CD4-positive, CD25-positive, alpha-beta regulatory T cell (primary cell): Measurements from ENCODE around the gene TALDO1. TPM values are rescaled to one million over a fixed set of nuclear protein-coding genes. Genes with fewer than 3 reads are reported as not detected.
A peak's percentile ranks its signal among the peaks of the same experiment; 100 is the strongest.

Source experiments
- ATAC-seq, 2 donors: fragments of 150-1000 bp; cut with Tn5 transposase; one replicate each; pipeline ENCODE4 v1.10.0; 2021; ENCODE audit warnings: low read depth in 2 of 2, moderate number of reproducible peaks in 2 of 2, moderate library complexity in 1 of 2
- DNase-seq, 3 donors: peaks; one replicate each; pipeline versions ENCODE4 v3.0.0 to v3.0.0-alpha.2; 2012 to 2022; ENCODE audit warnings: mixed read lengths in 1 of 3
- H3K27ac ChIP-seq: one replicate; pipeline ENCODE4 v1.7.0; 2013; ENCODE audit warnings: mild to moderate bottlenecking, low read length; ENCODE audit not compliant: insufficient read depth, poor library complexity, severe bottlenecking
- H3K27me3 ChIP-seq: one replicate; pipeline ENCODE4 v1.7.0; 2013; ENCODE audit warnings: low read length; ENCODE audit not compliant: control insufficient read depth, insufficient read depth
- H3K36me3 ChIP-seq: one replicate; pipeline ENCODE4 v1.7.0; 2013; ENCODE audit warnings: mild to moderate bottlenecking, low read length, moderate library complexity; ENCODE audit not compliant: control insufficient read depth, insufficient read depth
- H3K4me1 ChIP-seq: 2 replicates; pipeline ENCODE4 v1.7.0; 2013; ENCODE audit warnings: mild to moderate bottlenecking, low read length; ENCODE audit not compliant: insufficient read depth, control insufficient read depth, poor library complexity, severe bottlenecking
- H3K4me3 ChIP-seq: one replicate; pipeline ENCODE4 v1.7.0; 2013; ENCODE audit warnings: low read depth, mild to moderate bottlenecking, low read length, moderate library complexity
- H3K9me3 ChIP-seq, 2 experiments: 1 replicate in 1 of 2; 2 replicates in 1 of 2; pipeline ENCODE4 v1.7.0; 2013; ENCODE audit warnings: low read length in 2 of 2, mild to moderate bottlenecking in 1 of 2, moderate library complexity in 1 of 2; ENCODE audit not compliant: control insufficient read depth in 2 of 2
- H3K27ac Mint-ChIP-seq, 3 donors: one replicate each; pipeline ENCODE4 v1.8.0; 2020 to 2022; ENCODE audit warnings: mild to moderate bottlenecking in 3 of 3, mixed read lengths in 3 of 3, moderate library complexity in 2 of 3
- H3K27me3 Mint-ChIP-seq: one replicate; pipeline ENCODE4 v1.8.0; 2022; ENCODE audit warnings: mild to moderate bottlenecking, mixed read lengths
- H3K36me3 Mint-ChIP-seq: one replicate; pipeline ENCODE4 v1.8.0; 2020; ENCODE audit warnings: mixed read lengths
- H3K4me1 Mint-ChIP-seq, 4 donors: one replicate each; pipeline ENCODE4 v1.8.0; 2020 to 2022; ENCODE audit warnings: mixed read lengths in 4 of 4, mild to moderate bottlenecking in 1 of 4
- H3K4me3 Mint-ChIP-seq, 4 donors: one replicate each; pipeline ENCODE4 v1.8.0; 2020 to 2022; ENCODE audit warnings: mild to moderate bottlenecking in 4 of 4, mixed read lengths in 4 of 4, moderate library complexity in 3 of 4
- H3K9me3 Mint-ChIP-seq, 7 donors: one replicate each; pipeline ENCODE4 v1.8.0; 2020 to 2022; ENCODE audit warnings: mixed read lengths in 7 of 7, mild to moderate bottlenecking in 3 of 7, moderate library complexity in 2 of 7
- polyA plus RNA-seq, 4 donors: library from polyadenylated mRNA; unstranded; fragments of 300-500 nt; fragmentation: Illumina TruSeq; gene quantifications; one replicate each; pipeline ENCODE4 v1.2.3, GENCODE V29; 2021
- total RNA-seq: library from RNA; stranded (reverse); gene quantifications from one replicate; pipeline ENCODE4 v1.2.3, GENCODE V29; 2022

The TALDO1 gene
- total and polyA plus RNA-seq, 5 donors from 2014 or later = 68.3 to 274 (median 228) TPM

DNA sequence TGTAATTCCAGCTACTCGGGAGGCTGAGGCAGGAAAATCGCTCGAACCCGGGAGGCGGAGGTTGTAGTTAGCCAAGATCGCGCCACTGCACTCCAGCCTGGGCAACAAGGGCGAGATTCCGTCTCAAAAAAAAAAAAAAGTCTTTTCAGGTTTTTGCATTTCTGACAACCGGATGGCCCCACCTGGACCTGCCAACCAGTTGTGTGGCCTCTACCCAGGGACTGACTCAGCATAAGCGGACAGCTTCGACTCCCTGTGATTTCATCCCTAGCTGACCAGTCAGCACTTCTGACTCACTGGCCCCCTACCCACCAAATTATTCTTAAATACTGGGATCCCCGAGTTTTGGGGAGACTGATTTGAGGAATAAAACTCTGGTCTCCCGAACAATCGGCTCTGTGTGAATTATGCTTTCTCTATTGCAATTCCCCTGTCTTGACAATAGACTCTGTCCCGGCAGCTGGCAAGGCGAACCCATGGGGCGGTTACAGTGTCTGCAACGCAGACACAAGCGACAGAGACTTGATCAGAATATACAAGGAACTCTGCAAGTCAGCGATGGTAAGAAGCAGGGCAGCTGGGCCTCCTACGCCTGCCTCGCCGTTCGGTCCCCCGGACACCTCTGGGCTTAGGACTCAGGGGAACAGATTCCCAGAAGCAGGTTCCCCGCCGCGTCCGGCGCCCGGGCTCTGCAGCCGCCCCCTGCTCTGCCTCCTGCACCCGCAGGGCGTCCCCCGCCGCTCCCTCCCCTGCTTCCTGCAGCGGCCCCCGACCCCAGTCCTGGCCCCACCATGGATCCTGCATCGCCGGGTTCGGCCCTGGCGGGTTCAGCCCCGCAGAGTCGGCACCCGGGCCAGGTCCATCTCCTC lies 741 bp upstream of the TALDO1 start:
- Mint-ChIP-seq H3K4me3 (peak overlapping the region; percentile 85 to 92 (median 88)), H3K9me3 (no peaks in the 10 kb centered on the region), H3K27me3 (peaks cover 4% of the 10 kb centered on the region), H3K36me3 (no peaks in the 10 kb centered on the region), H3K27ac (peak overlapping the region in 2 of 3 donors; percentile 55 to 89), H3K4me1 (peaks cover 9 to 27% (median 19%) of the 10 kb centered on the region in 4 donors)
- ATAC-seq (peak; percentile 44 to 49), DNase-seq (peak in 2 of 3 donors; percentile 34 to 64)
- H3K4me1 ChIP-seq = peaks cover 32% of the 10 kb centered on the region
- H3K9me3 ChIP-seq = no peaks in the 10 kb centered on the region
- H3K27me3 ChIP-seq = no peaks in the 10 kb centered on the region
- peak overlapping the region; percentile 58 for H3K4me3 ChIP-seq
- peak overlapping the region; percentile 68 for H3K27ac ChIP-seq
- H3K36me3 ChIP-seq = no peaks in the 10 kb centered on the region

DNA sequence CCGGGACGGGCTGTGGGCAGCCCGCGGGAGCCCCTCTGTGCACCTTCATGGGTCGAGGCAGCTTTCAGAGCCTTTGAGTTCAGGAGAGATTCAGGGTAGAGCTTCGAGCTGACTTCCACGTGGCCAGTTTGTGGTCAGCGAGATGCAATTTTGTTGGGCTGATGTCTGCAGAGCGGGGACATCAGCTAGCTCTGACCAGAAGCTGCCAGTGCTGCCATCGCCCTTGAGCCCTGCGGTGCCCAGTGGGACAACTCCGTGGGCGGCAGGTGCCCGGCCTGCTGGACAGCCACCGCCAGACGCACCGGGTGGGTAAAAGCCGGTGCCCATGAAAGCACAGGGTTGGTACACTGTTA lies 719 bp downstream of the TALDO1 start:
- H3K27me3 Mint-ChIP-seq = peaks cover 4% of the 10 kb centered on the region

DNA sequence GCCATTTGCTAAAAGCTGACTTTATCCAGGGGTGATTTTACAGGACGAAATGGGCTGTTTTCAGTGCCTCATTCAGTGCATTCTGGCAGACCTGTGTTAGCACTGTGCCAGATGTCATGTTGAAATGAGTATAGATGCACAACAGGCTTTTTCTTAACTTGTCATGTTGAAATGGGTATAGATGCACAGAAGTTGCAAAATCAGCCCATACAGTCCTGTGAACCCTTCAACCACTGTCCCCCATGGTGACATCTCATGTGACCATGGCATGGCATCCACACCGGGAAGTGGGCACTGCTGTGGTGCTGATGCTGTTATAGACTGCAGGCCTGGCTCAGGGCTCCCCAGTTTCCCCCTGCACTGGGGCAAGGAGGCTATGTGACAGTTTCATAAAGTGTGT lies 2.5 kb downstream of the TALDO1 start:
- H3K36me3 Mint-ChIP-seq = no peaks in the 10 kb centered on the region
- H3K9me3 Mint-ChIP-seq = no peaks in the 10 kb centered on the region
- H3K4me3 ChIP-seq = no peak overlapping the region
- ATAC-seq (no peak), DNase-seq (no peak)
- H3K4me1 Mint-ChIP-seq = peaks cover 9 to 32% (median 22%) of the 10 kb centered on the region in 4 donors
- H3K27me3 ChIP-seq = no peaks in the 10 kb centered on the region
- no peak overlapping the region for H3K27ac Mint-ChIP-seq
- no peak overlapping the region for H3K27ac ChIP-seq
- no peaks in the 10 kb centered on the region for H3K9me3 ChIP-seq
- peaks cover 4% of the 10 kb centered on the region for H3K27me3 Mint-ChIP-seq
- peak overlapping the region; percentile 24 to 91 (median 59) for H3K4me3 Mint-ChIP-seq
- peaks cover 32% of the 10 kb centered on the region for H3K4me1 ChIP-seq
- H3K36me3 ChIP-seq = peaks cover 7% of the 10 kb centered on the region

More for the DNA sequence above, 719 bp downstream of the TALDO1 start:
- Histone ChIP-seq H3K36me3 (peaks cover 7% of the 10 kb centered on the region), H3K9me3 (no peaks in the 10 kb centered on the region), H3K4me1 (peaks cover 32% of the 10 kb centered on the region), H3K27me3 (no peaks in the 10 kb centered on the region), H3K4me3 (peak overlapping the region; percentile 79), H3K27ac (peak overlapping the region; percentile 68)
- no peaks in the 10 kb centered on the region for H3K9me3 Mint-ChIP-seq
- H3K27ac Mint-ChIP-seq = peak overlapping the region in 2 of 3 donors; percentile 83 to 93
- no peak for ATAC-seq
- no peaks in the 10 kb centered on the region for H3K36me3 Mint-ChIP-seq
- peak overlapping the region; percentile 86 to 95 (median 90) for H3K4me3 Mint-ChIP-seq
- DNase-seq = no peak
- peaks cover 9 to 32% (median 22%) of the 10 kb centered on the region in 4 donors for H3K4me1 Mint-ChIP-seq

DNA sequence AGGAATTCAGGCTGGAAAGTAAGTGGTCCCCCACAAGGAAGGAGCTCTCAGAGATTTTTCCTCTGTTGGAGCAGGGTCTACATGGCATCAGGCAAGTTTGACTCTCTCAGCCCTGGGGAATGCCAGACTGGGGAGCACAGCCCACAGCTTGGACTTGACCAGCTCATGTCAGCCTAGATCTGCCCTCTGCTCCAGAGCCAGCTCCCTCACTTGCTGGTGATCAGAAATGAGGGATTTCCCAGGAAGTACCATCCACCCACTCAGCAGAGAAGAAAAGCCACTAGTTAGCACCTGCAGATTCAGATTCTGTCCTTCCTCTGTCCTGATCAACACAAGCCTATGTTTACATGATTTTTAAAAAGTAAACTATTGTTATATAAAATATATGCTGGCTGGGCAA lies 13.0 kb downstream of the TALDO1 start:
- Histone ChIP-seq H3K4me3 (no peak overlapping the region), H3K27me3 (no peaks in the 10 kb centered on the region), H3K9me3 (no peaks in the 10 kb centered on the region), H3K27ac (no peak overlapping the region), H3K4me1 (no peaks in the 10 kb centered on the region), H3K36me3 (peaks cover 61% of the 10 kb centered on the region)
- Mint-ChIP-seq H3K27ac (no peak overlapping the region), H3K27me3 (no peaks in the 10 kb centered on the region), H3K9me3 (no peaks in the 10 kb centered on the region), H3K36me3 (peaks cover 7% of the 10 kb centered on the region), H3K4me1 (no peaks in the 10 kb centered on the region), H3K4me3 (no peak overlapping the region)
- DNase-seq = no peak
- ATAC-seq = no peak

DNA sequence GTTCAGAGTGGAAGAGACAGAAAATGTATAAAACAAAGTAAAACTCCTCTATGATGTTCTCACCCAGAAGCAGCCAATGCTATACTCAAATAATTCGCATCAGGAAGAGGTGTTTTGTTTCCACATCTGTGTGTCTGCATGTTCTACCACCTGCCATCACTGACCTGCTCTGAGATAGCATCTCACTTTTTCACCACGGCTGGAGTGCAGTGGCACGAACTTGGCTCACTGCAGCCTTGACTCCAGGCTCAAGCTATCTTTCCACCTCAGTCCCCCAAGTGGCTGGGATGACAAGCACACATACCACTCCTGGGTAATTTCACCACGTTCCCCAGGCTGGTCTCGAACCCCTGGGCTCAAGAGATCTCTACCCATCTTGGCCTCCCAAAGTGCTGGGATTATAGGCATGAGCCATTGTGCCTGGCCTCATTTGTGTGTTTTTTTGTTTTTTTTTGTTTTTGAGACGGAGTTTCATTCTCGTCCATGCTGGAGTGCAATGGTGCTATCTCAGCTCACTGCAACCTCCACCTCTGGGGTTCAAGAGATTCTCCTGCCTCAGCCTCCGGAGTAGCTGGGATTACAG lies 14.4 kb downstream of the TALDO1 start:
- no peaks in the 10 kb centered on the region for H3K4me1 Mint-ChIP-seq
- DNase-seq (no peak), ATAC-seq (no peak)
- H3K4me1 ChIP-seq = no peaks in the 10 kb centered on the region
- no peak overlapping the region for H3K4me3 Mint-ChIP-seq
- H3K27ac ChIP-seq = no peak overlapping the region
- H3K4me3 ChIP-seq = no peak overlapping the region
- peak overlapping the region in 1 of 3 donors; percentile 5 for H3K27ac Mint-ChIP-seq
- no peaks in the 10 kb centered on the region for H3K9me3 ChIP-seq
- H3K27me3 Mint-ChIP-seq = no peaks in the 10 kb centered on the region
- H3K9me3 Mint-ChIP-seq = no peaks in the 10 kb centered on the region
- peaks cover 51% of the 10 kb centered on the region for H3K36me3 ChIP-seq
- peaks cover 7% of the 10 kb centered on the region for H3K36me3 Mint-ChIP-seq
- H3K27me3 ChIP-seq = no peaks in the 10 kb centered on the region

DNA sequence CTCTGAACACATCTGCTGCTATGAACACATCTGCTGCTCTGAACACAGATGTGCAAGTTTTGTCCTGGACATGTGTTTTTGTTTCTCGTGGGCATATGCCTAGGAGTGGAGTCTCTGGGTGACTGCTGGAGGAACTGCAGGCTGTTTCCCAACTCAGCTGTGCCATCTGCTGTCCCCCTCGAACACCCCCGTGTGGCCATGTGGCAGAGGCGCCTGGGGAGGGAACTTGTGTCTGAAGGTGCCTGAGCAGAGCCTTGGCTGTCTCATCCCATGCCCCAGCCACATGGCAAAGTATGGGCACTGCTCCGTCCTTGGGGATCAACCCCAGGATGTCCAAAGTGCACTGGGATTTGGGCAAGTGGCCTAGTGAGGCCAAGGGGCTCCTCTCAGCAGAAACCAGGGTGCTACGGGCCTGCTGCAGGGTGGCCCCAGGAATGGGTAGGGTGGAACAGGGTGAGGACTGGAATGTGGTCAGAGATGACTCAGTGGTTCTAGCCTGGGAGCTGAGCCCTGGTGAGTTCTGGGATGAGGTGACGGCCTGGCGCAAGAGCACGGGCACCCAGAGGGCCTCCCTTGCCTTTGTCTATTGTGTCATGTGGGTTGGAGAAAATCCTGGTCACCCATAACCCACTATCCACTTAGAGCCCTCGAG lies 15.3 kb downstream of the TALDO1 start:
- Histone ChIP-seq H3K27me3 (no peaks in the 10 kb centered on the region), H3K4me3 (no peak overlapping the region), H3K36me3 (peaks cover 45% of the 10 kb centered on the region), H3K4me1 (no peaks in the 10 kb centered on the region), H3K9me3 (no peaks in the 10 kb centered on the region), H3K27ac (no peak overlapping the region)
- DNase-seq = peak in 1 of 3 donors; percentile 44
- H3K4me3 Mint-ChIP-seq = no peak overlapping the region
- H3K27me3 Mint-ChIP-seq = no peaks in the 10 kb centered on the region
- no peaks in the 10 kb centered on the region for H3K9me3 Mint-ChIP-seq
- H3K27ac Mint-ChIP-seq = no peak overlapping the region
- ATAC-seq = no peak
- no peaks in the 10 kb centered on the region for H3K4me1 Mint-ChIP-seq
- peaks cover 4% of the 10 kb centered on the region for H3K36me3 Mint-ChIP-seq

DNA sequence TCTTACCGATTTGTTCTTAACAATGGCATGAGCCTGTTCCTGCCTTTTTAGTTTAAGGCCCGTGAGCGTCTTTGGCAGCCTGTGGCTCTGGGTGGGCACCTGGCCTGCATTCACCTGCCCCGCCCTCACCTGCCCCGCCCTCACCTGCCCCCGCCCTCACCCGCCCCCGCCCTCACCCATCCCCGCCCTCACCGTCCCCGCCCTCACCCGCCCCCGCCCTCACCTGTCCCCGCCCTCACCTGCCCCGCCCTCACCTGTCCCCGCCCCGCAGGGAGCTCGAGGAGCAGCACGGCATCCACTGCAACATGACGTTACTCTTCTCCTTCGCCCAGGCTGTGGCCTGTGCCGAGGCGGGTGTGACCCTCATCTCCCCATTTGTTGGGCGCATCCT lies 15.8 kb downstream of the TALDO1 start:
- H3K36me3 ChIP-seq = peaks cover 45% of the 10 kb centered on the region
- DNase-seq = no peak

More for the DNA sequence above, 15.8 kb downstream of the TALDO1 start:
- Mint-ChIP-seq H3K9me3 (no peaks in the 10 kb centered on the region), H3K27me3 (no peaks in the 10 kb centered on the region), H3K36me3 (peaks cover 4% of the 10 kb centered on the region), H3K27ac (no peak overlapping the region), H3K4me1 (no peaks in the 10 kb centered on the region), H3K4me3 (no peak overlapping the region)
- no peaks in the 10 kb centered on the region for H3K27me3 ChIP-seq
- H3K4me3 ChIP-seq = no peak overlapping the region
- no peaks in the 10 kb centered on the region for H3K9me3 ChIP-seq
- no peak overlapping the region for H3K27ac ChIP-seq
- no peak for ATAC-seq
- H3K4me1 ChIP-seq = no peaks in the 10 kb centered on the region
